ENCODE results near the gene SH3RF3.

SH3RF3 gene

DNA sequence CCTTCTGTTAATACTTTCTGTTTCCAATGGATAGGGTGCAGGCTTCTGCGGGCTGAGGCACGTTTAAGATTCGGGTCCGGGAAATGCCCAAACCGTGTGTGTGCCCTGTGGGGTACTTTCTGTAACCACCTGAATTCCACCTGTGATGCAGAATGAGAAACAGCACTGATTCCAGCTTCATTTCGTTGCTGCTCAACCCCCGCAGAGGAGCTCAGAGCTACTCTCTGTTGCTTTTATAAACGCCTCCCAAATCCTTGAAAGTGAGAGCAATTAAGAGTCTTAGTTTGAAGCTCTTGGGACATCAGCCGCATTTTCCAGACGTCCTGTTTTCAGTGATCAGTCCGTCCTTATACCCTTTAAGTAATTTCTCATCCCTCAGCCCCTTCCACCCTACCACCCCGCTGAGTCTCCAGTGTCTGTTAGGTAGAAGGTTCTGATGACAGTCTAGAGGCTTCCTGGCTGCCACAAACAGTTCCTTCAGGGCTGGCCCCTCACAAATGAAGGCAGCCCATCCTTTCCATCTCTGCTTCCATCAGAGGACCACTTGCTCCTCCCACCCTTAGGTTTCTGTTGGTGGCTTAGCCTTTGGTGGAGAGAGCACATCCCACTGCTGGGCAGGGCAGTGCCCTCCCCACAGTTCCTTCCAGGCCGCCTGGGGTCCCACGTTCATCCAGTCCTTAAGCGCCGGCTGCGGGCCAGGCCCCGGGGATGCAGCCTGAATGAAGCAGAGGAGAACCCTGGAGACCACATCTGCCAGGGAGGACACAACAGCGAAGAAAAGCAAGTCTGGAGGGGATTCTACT lies 254.7 kb downstream of the SH3RF3 start:
- no peak for DNase-seq

DNA sequence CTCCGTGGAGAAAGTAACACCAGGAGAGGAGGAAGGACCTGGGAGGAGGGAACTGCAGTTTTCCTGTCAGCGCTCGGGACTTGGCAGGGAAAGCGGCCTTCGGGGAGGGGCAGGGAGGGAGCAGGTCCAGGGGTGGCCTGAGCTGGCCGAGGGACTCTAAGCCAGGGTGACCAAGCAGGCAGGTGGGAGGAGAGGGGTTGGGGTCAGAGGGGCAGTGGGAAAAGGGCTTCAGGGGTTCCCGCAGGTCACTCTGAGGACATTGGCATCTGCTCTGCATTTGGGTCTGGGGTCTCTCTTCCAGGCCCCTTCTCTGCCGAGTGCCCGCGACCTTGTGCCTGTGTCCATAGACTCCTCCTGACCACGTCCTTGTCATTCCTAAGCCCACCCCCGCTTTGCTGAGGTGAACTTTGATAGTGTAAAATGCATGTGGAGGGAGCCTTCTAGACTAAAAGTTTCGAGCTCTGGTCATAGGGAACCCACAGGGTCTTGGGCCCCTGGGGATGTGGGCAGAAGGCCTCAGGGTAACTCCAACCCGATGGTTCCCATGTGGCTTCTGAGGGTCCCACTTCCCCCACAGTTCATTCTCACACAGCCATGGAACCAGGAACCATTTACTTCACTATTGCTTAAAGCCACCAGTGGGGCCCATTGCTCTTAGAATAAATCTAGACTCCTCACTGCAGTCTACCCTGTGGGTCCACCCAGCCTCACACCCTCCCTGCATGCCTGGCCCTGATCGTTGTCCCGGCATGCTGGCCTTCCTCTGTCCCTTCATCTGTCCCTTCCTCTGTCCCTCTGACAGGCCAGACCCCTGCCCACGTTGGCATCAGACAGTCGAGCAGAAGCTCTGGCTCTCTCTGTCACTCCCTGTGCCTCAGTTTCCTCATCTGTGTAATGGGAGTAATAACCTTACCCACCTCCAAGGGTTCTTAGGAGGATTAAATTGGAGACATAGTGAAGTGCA lies 255.6 kb downstream of the SH3RF3 start:
- no peak for DNase-seq

DNA sequence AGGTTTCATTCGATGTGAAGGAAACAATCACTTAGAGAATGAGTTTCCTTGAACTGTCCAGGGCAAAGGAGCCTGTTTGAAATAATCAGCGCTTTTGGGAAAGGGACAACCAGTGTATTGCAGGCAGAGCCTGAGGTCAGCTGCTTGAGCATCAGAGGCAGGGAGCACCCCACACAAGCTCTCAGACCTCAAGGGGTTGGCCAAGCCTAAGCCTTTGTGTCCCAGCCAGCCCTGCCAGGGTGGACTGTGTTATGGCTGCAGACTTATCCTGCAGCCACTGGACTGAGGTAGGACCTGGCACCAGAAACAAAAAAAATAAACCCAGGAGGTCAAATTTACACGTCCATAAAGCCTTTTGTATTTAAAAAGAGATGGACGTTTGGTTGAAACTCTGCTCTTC lies 256.5 kb downstream of the SH3RF3 start:
- no peak for DNase-seq

- DNase-seq = no peak
These were observed 257.1 kb downstream of the SH3RF3 start for GRCh38 chr2:109386004-109386695.

DNA sequence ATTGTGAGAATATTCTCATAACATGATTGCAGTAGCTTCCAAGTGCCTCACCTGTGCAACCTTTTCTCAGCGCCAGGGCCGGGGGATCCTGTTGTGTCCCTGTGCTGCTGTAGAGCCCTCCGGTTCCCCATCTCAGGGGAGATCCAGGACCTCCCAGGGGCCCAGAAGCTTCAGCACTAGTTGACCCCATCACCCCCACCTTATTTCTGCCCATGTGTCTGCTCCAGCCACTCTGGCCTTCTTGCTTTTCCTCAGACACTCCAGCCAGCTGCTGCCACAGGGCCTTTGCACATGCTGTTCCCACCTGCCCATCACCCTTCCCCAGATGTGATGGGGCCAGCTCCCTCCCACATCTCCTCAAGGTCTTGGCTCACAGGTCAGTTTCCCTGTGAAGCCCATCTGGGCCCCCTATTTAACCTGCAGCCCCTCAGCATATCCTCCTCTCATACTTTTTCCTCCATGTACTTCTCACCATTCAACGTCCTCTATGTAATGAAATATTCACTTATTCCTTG lies 258.3 kb downstream of the SH3RF3 start:
- no peak for DNase-seq

- DNase-seq = no peak
These were observed 258.9 kb downstream of the SH3RF3 start for GRCh38 chr2:109387778-109388469.

GRCh38 chr2:109391243-109391642 lies 262.2 kb downstream of the SH3RF3 start:
- no peak for DNase-seq

DNA sequence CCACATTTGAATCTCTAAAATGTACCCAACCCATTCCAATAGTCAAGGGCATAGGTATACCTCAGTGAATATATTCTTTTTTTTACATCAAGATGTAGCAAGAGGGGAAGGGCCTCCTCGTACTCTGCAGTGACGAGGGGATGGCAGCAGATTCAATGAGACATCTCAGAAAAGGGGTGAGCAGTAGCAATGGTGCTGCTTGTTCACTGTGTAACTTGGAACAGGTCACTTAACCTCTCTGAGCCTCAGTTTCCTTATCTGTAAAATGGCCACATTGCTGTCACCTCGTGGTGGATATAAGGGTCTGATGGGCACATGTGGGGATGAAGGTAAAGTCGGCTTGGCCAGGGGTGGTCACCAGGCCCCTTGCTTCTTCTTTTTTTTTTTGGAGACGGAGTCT lies 263.1 kb downstream of the SH3RF3 start:
- DNase-seq = no peak

- no peak for DNase-seq
These were observed 264.0 kb downstream of the SH3RF3 start for GRCh38 chr2:109392816-109393661.

- DNase-seq = no peak
These were observed 264.6 kb downstream of the SH3RF3 start for GRCh38 chr2:109393662-109393972.

DNA sequence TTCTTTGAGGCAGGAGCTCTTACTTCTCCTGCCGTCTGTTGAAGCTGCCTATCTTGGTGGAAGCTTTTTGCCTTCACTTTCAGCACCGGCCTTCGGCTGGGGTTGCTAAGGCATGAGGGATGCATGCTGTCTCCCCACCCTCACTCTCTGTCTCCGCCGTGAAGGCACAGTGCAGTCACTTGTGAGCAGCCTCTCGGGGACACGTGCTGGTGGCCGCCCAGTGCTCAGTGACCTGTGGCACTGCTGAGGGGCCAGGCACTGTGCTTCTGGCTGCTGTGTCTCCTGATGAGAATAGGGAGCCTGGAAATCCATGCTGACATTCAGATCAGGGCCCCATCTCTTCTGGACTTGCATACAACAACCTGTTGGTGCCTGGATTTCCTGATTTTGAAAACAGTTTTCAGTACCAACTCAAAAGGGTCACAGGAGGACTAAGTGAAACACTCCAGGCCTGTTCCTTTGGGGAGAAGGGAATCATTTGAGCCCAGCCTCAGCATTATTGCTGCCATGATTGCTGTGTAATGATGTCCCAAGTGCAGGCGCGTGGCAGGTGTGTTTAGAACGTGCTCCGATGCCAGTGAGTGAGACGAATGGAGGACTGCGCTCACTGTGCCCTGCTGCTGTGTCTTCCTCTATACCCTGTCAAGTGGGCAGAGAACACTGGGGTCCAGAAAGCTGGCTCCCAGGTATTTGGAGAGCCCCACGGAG lies 266.6 kb downstream of the SH3RF3 start:
- DNase-seq = no peak

- DNase-seq = no peak
These were observed 267.5 kb downstream of the SH3RF3 start for GRCh38 chr2:109396202-109397180.

- DNase-seq = no peak
These were observed 268.9 kb downstream of the SH3RF3 start for GRCh38 chr2:109397893-109398292.

GRCh38 chr2:109398366-109399015 lies 269.5 kb downstream of the SH3RF3 start:
- DNase-seq = no peak

- no peak for DNase-seq
These were observed 270.1 kb downstream of the SH3RF3 start for GRCh38 chr2:109399066-109399465.

DNA sequence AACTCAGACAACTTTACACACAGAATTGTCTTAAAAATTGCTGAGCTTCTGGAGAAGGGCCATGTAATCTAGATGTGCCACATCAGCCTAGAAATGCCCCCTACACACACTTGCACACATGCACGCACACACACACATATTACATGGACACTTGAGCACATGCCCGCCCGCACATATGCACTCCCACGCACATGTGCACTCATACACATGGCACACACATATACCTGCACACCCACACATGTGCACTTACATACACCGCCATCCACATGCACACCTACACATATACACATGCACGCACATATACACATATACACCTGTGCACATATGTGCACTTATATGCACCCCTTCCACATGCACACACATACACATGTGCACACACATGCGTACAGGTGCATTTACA lies 271.1 kb downstream of the SH3RF3 start:
- DNase-seq = no peak

- no peak for DNase-seq
These were observed 272.4 kb downstream of the SH3RF3 start for GRCh38 chr2:109401370-109401769.

GRCh38 chr2:109402180-109402579 lies 273.2 kb downstream of the SH3RF3 start:
- no peak for DNase-seq

Measured in CD4-positive, alpha-beta T cell treated with Interleukin-6 for 4 hours (primary cell).